H1 (cell line): ENCODE results near the gene AGGF1. TPM values are rescaled to one million over a fixed set of nuclear protein-coding genes. Genes with fewer than 3 reads are reported as not detected.

Source experiments
- CTCF ChIA-PET: fragments of 300-600 bp; sonication (Branson Sonifier 250); formaldehyde crosslinking; loops from one replicate; lab custom pipeline; 2021; ENCODE audit not compliant: partially characterized antibody; lab: Charles Lee
- POLR2A ChIA-PET: fragments of 300-600 bp; sonication (Branson Sonifier 250); formaldehyde crosslinking; loops from one replicate; lab custom pipeline; 2021; ENCODE audit warnings: inconsistent platforms; ENCODE audit not compliant: partially characterized antibody; lab: Charles Lee
- DNase-seq, 2 experiments: peaks; one replicate each; pipeline versions ENCODE4 v3.0.0 to v3.0.0-alpha.2; 2010 to 2022; ENCODE audit warnings: low spot score in 2 of 2, low read depth in 1 of 2, mixed read lengths in 1 of 2
- FAIRE-seq: peaks from 2 replicates; lab custom pipeline; 2011; peaks lifted over from hg19 to GRCh38; lab: Jason Lieb, UNC
- H2AFZ ChIP-seq: 2 replicates; pipeline ENCODE4 v1.8.1; 2012; ENCODE audit warnings: low read length, inconsistent platforms
- H2AK5ac ChIP-seq: 2 replicates; pipeline ENCODE4 v1.6.1; 2013; ENCODE audit warnings: low read depth, low read length
- H2BK120ac ChIP-seq: replicated peaks from 2 replicates; pipeline ENCODE3; 2013; ENCODE audit warnings: low read depth, low read length, inconsistent platforms
- H2BK12ac ChIP-seq: 2 replicates; pipeline ENCODE4 v1.6.1; 2013; ENCODE audit warnings: low read depth, low read length
- H2BK15ac ChIP-seq: 2 replicates; pipeline ENCODE4 v1.6.1; 2013; ENCODE audit warnings: low read length
- H2BK20ac ChIP-seq: 2 replicates; pipeline ENCODE4 v1.6.1; 2013; ENCODE audit warnings: low read length
- H2BK5ac ChIP-seq: 2 replicates; pipeline ENCODE4 v1.6.1; 2013; ENCODE audit warnings: low read depth, low read length
- H3K14ac ChIP-seq: 2 replicates; pipeline ENCODE4 v1.6.1; 2013; ENCODE audit warnings: inconsistent platforms; ENCODE audit not compliant: insufficient read length
- H3K18ac ChIP-seq: 2 replicates; pipeline ENCODE4 v1.6.1; 2013; ENCODE audit warnings: low read length; ENCODE audit errors: extremely low read depth
- H3K23ac ChIP-seq: 2 replicates; pipeline ENCODE4 v1.6.1; 2013; ENCODE audit warnings: inconsistent platforms; ENCODE audit not compliant: insufficient read length
- H3K23me2 ChIP-seq: 2 replicates; pipeline ENCODE4 v1.6.1; 2013; ENCODE audit warnings: low read depth, low read length
- H3K27ac ChIP-seq: 2 replicates; pipeline ENCODE4 v1.6.1; 2011; ENCODE audit warnings: low read depth, low read length, inconsistent platforms
- H3K27me3 ChIP-seq, 4 experiments: replicated peaks in 1 of 4; 1 replicate in 1 of 4; 2 replicates in 3 of 4; pipeline versions ENCODE4 v1.6.1 to v1.8.1; 2011 to 2013; ENCODE audit warnings: low read length in 3 of 4, mild to moderate bottlenecking in 3 of 4, inconsistent platforms in 2 of 4, mixed read lengths in 2 of 4, moderate library complexity in 1 of 4; ENCODE audit not compliant: control insufficient read depth in 3 of 4, insufficient read depth in 3 of 4; ENCODE audit errors: extremely low read depth in 1 of 4
- H3K36me3 ChIP-seq, 4 experiments: 2 replicates each; pipeline versions ENCODE4 v1.6.1 to v1.8.1; 2011 to 2013; ENCODE audit warnings: mild to moderate bottlenecking in 4 of 4, low read length in 3 of 4, moderate library complexity in 2 of 4, control low read depth in 1 of 4, inconsistent platforms in 1 of 4; ENCODE audit not compliant: insufficient read depth in 4 of 4, control insufficient read depth in 2 of 4
- H3K4ac ChIP-seq: replicated peaks from 2 replicates; pipeline ENCODE3; 2013; ENCODE audit warnings: low read length, low read depth, mixed read lengths, inconsistent platforms; ENCODE audit not compliant: insufficient read length
- H3K4me1 ChIP-seq, 4 experiments: replicated peaks in 1 of 4; 1 replicate in 1 of 4; 2 replicates in 3 of 4; pipeline versions ENCODE4 v1.6.1 to v1.8.1; 2011 to 2013; ENCODE audit warnings: low read length in 3 of 4, inconsistent platforms in 2 of 4, mixed read lengths in 1 of 4; ENCODE audit not compliant: insufficient read depth in 4 of 4, control insufficient read depth in 3 of 4
- H3K4me2 ChIP-seq, 2 experiments: 2 replicates each; pipeline versions ENCODE4 v1.6.1 to v1.8.1; 2011 to 2013; ENCODE audit warnings: low read depth in 2 of 2, low read length in 2 of 2, control low read depth in 1 of 2, inconsistent platforms in 1 of 2, mild to moderate bottlenecking in 1 of 2; ENCODE audit not compliant: insufficient read depth in 1 of 2
- H3K4me3 ChIP-seq, 4 experiments: fragments of 200-600, 300-600 bp in 1 of 4; sonication (generic), shearing (Covaris generic), sonication (Bioruptor Twin) in 1 of 4; 2 replicates each; pipeline versions ENCODE4 v1.5.1 to v1.8.1; 2011 to 2016; ENCODE audit warnings: low read length in 4 of 4, low read depth in 3 of 4, control low read depth in 2 of 4, inconsistent platforms in 2 of 4, mild to moderate bottlenecking in 2 of 4, mixed read lengths in 1 of 4, moderate library complexity in 1 of 4; ENCODE audit not compliant: insufficient read depth in 2 of 4; ENCODE audit errors: extremely low read depth in 1 of 4
- H3K56ac ChIP-seq: replicated peaks from 2 replicates; pipeline ENCODE3; 2013; ENCODE audit warnings: low read depth, mild to moderate bottlenecking, mixed read lengths, low read length, inconsistent platforms; ENCODE audit not compliant: insufficient read length
- H3K79me1 ChIP-seq: 2 replicates; pipeline ENCODE4 v1.6.1; 2013; ENCODE audit warnings: low read depth, low read length, control low read depth
- H3K79me2 ChIP-seq, 2 experiments: 2 replicates each; pipeline versions ENCODE4 v1.6.1 to v1.8.1; 2012 to 2013; ENCODE audit warnings: low read length in 2 of 2, mild to moderate bottlenecking in 2 of 2, inconsistent platforms in 1 of 2; ENCODE audit not compliant: insufficient read depth in 2 of 2, control insufficient read depth in 1 of 2
- H3K9ac ChIP-seq, 4 experiments: replicated peaks in 1 of 4; 1 replicate in 1 of 4; 2 replicates in 3 of 4; pipeline versions ENCODE4 v1.6.1 to v1.8.1; 2011 to 2013; ENCODE audit warnings: low read depth in 3 of 4, low read length in 3 of 4, control low read depth in 2 of 4, mild to moderate bottlenecking in 2 of 4, moderate library complexity in 2 of 4, inconsistent platforms in 1 of 4; ENCODE audit errors: extremely low read depth in 1 of 4
- H3K9me3 ChIP-seq, 2 experiments: 2 replicates each; pipeline versions ENCODE4 v1.6.1 to v1.8.1; 2012 to 2013; ENCODE audit warnings: mild to moderate bottlenecking in 2 of 2, moderate library complexity in 2 of 2, control low read depth in 1 of 2, inconsistent platforms in 1 of 2, low read depth in 1 of 2, low read length in 1 of 2, mixed read lengths in 1 of 2; ENCODE audit not compliant: insufficient read depth in 2 of 2
- H4K20me1 ChIP-seq, 2 experiments: replicated peaks in 1 of 2; 2 replicates each; pipeline versions ENCODE3 to v1.8.1; 2011 to 2013; ENCODE audit warnings: inconsistent platforms in 2 of 2, low read length in 2 of 2, mild to moderate bottlenecking in 1 of 2; ENCODE audit not compliant: insufficient read depth in 2 of 2, control insufficient read depth in 1 of 2
- H4K5ac ChIP-seq: 2 replicates; pipeline ENCODE4 v1.6.1; 2013; ENCODE audit warnings: low read length, low read depth, mixed read lengths, inconsistent platforms; ENCODE audit not compliant: insufficient read length
- H4K8ac ChIP-seq: 2 replicates; pipeline ENCODE4 v1.8.0; 2013; ENCODE audit warnings: mild to moderate bottlenecking, moderate library complexity, low read length, inconsistent platforms; ENCODE audit not compliant: insufficient read depth; ENCODE audit errors: extremely low read depth
- H4K91ac ChIP-seq: replicated peaks from 2 replicates; pipeline ENCODE3; 2013; ENCODE audit warnings: low read length, mixed read lengths, inconsistent platforms; ENCODE audit not compliant: insufficient read length
- BCL11A ChIP-seq, 2 experiments: IDR thresholded peaks; one replicate each; pipeline ENCODE4 v1.6.1; 2011; ENCODE audit warnings: low read depth in 2 of 2, low read length in 2 of 2, mild to moderate bottlenecking in 2 of 2
- CBX8 ChIP-seq: fragments of 300-800, 300-1000 bp; sonication (generic); IDR thresholded peaks from 2 replicates; pipeline ENCODE4 v1.7.1; 2016; ENCODE audit warnings: low read depth, low read length, borderline replicate concordance
- CHD1 ChIP-seq: IDR thresholded peaks from 2 replicates; pipeline ENCODE4 v1.6.1; 2012; ENCODE audit warnings: low read depth, low read length, improper control_type of control experiment
- CHD2 ChIP-seq: IDR thresholded peaks from 2 replicates; pipeline ENCODE4 v1.6.1; 2012; ENCODE audit warnings: low read length, improper control_type of control experiment
- CREB1 ChIP-seq: IDR thresholded peaks from 2 replicates; pipeline ENCODE4 v1.6.1; 2012; ENCODE audit warnings: inconsistent platforms
- CTBP2 ChIP-seq: IDR thresholded peaks from 2 replicates; pipeline ENCODE4 v1.7.0; 2011; ENCODE audit warnings: borderline replicate concordance, mild to moderate bottlenecking, moderate library complexity, mixed read lengths, low read length; ENCODE audit not compliant: insufficient read depth, insufficient read length
- EGR1 ChIP-seq: IDR thresholded peaks from 2 replicates; pipeline ENCODE4 v1.6.1; 2011; ENCODE audit warnings: low read depth, low read length, borderline replicate concordance
- KDM1A ChIP-seq: fragments of 200-600, 300-600 bp; sonication (generic); IDR thresholded peaks from 2 replicates; pipeline ENCODE4 v1.7.1; 2016; ENCODE audit warnings: mild to moderate bottlenecking, low read length, borderline replicate concordance
- MAFK ChIP-seq: IDR thresholded peaks from 2 replicates; pipeline ENCODE4 v1.6.1; 2012; ENCODE audit warnings: low read depth, mild to moderate bottlenecking, improper control_type of control experiment, low read length
- POU5F1 ChIP-seq: IDR thresholded peaks from 2 replicates; pipeline ENCODE4 v1.6.1; 2011; ENCODE audit warnings: low read depth, mild to moderate bottlenecking, low read length, moderate library complexity
- SP1 ChIP-seq: IDR thresholded peaks from 2 replicates; pipeline ENCODE4 v1.6.1; 2011; ENCODE audit warnings: low read depth, low read length
- SP4 ChIP-seq: IDR thresholded peaks from 2 replicates; pipeline ENCODE4 v1.6.1; 2012; ENCODE audit warnings: low read length, inconsistent platforms
- SUZ12 ChIP-seq: fragments of 200-600 bp; sonication (generic); IDR thresholded peaks from 2 replicates; pipeline ENCODE4 v1.6.1; 2012; ENCODE audit warnings: mild to moderate bottlenecking, inconsistent platforms, low read length, moderate library complexity, mixed read lengths
- TAF7 ChIP-seq: optimal IDR thresholded peaks from 2 replicates; pipeline ENCODE3; 2011; ENCODE audit warnings: low read depth, mild to moderate bottlenecking, inconsistent platforms, low read length, moderate library complexity, borderline replicate concordance
- TEAD4 ChIP-seq: IDR thresholded peaks from 2 replicates; pipeline ENCODE4 v1.6.1; 2012; ENCODE audit warnings: low read depth, low read length, inconsistent platforms, mixed read lengths
- ZNF274 ChIP-seq: IDR thresholded peaks from 2 replicates; pipeline ENCODE4 v1.7.0; 2012; ENCODE audit warnings: low read length, borderline replicate concordance; ENCODE audit errors: extremely low read depth
- WGBS, 2 experiments: shearing (Covaris generic) in 1 of 2; methylation state at CpG; one replicate each; pipeline versions ENCODE4 v1.1.6 to v1.1.7; 2013 to 2015; ENCODE audit warnings: low lambda C conversion rate in 2 of 2, mixed read lengths in 2 of 2, inconsistent platforms in 1 of 2, low coverage in 1 of 2, missing lambda C conversion rate in 1 of 2; ENCODE audit not compliant: insufficient replicate concordance in 2 of 2, insufficient coverage in 1 of 2, insufficient read length in 1 of 2; ENCODE audit errors: extremely low coverage in 1 of 2, missing lambda C conversion rate in 1 of 2; 5-methylcytosine and 5-hydroxymethylcytosine counted together
- polyA plus RNA-seq, 7 experiments: library from polyadenylated mRNA; depleted of rRNA in 3 of 7; stranded (reverse) in 5 of 7; unstranded in 2 of 7; fragments of >200 nt in 5 of 7; fragments of 200-250 nt in 2 of 7; gene quantifications; 1 replicate in 5 of 7; 2 replicates in 1 of 7; 4 replicates in 1 of 7; pipeline versions ENCODE4 v1.2.1 to v1.2.3, GENCODE V29; 2011 to 2013; ENCODE audit warnings: missing spikeins in 2 of 7, mixed read lengths in 2 of 7
- total RNA-seq: library from RNA; stranded (reverse); fragmentation: NEBNext Ultra II Directional; extraction: Animal tissue kit (Norgen Biotek cat#: 25700); gene quantifications from 2 replicates; pipeline ENCODE4 v1.2.1, GENCODE V29; 2021

AGGF1 gene
- total and polyA plus RNA-seq, 2 of the 8 experiments (the other 6 are each of a cell fraction or from before 2014, with no cell fraction given) = 7.3 to 19.0 TPM

DNA sequence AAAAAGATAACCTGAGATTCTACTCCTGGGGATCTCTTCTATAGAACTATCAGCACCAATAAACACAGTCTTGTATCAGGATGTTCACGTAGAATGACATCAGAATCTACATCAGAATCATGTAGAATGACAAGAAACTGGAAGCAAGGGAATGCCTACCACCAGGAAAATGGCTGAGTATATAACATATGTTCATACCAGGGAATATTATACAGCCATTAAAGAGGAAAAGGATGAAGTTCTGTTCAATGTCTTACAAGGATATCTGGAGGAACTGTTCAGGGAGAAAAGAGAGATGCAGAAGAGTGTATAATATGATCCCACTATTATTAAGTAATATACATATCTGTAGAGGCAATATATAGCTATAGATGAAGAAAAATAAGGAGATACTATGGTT lies 52.1 kb downstream of the AGGF1 start:
- H2AK5ac ChIP-seq = no peak overlapping the region
- no peaks in the 10 kb centered on the region for H3K9me3 ChIP-seq
- ChIA-PET CTCF (no interaction called here), POLR2A (no interaction called here)
- H3K36me3 ChIP-seq = no peaks in the 10 kb centered on the region; a peak in 1 of 8 replicates
- peaks cover 0 to 5% (median 2%) of the 10 kb centered on the region in 4 experiments; a peak in 4 of 7 replicates for H3K4me1 ChIP-seq
- H3K9ac ChIP-seq = no peak overlapping the region
- DNase-seq (no peak), FAIRE-seq (no peak)
- H3K23ac ChIP-seq = no peak overlapping the region
- no peak overlapping the region for H3K56ac ChIP-seq
- H3K4me2 ChIP-seq = no peak overlapping the region
- no peak overlapping the region for H2AFZ ChIP-seq
- H2BK15ac ChIP-seq = no peak overlapping the region
- H3K4ac ChIP-seq = no peak overlapping the region
- H3K4me3 ChIP-seq = no peak overlapping the region
- no peaks in the 10 kb centered on the region for H3K79me1 ChIP-seq
- H4K8ac ChIP-seq = no peak overlapping the region
- H3K27ac ChIP-seq = no peak overlapping the region
- H4K20me1 ChIP-seq = no peaks in the 10 kb centered on the region
- no peak overlapping the region for H2BK120ac ChIP-seq
- peaks cover 5% of the 10 kb centered on the region for H3K23me2 ChIP-seq
- no peaks in the 10 kb centered on the region for H3K27me3 ChIP-seq
- no peak overlapping the region for H3K18ac ChIP-seq
- peaks cover 0 to 7% of the 10 kb centered on the region in 2 experiments; a peak in 1 of 4 replicates for H3K79me2 ChIP-seq
- no peak overlapping the region for H2BK12ac ChIP-seq
- H3K14ac ChIP-seq = no peak overlapping the region
- no peak overlapping the region for H2BK5ac ChIP-seq
- H2BK20ac ChIP-seq = no peak overlapping the region
- H4K91ac ChIP-seq = no peak overlapping the region
- H4K5ac ChIP-seq = no peak overlapping the region
- WGBS, 2 experiments = 67% methylated on average over 1 of the region's 1 CpG; no CpG with 5 or more reads in 1 of the 2 experiments
- TF ChIP-seq SP4 (no peak), MAFK (no peak), KDM1A (no peak), EGR1 (no peak), SP1 (no peak), CREB1 (no peak), TEAD4 (no peak), ZNF274 (no peak), POU5F1 (no peak), TAF7 (no peak), CHD1 (no peak), CHD2 (no peak), CTBP2 (no peak), CBX8 (no peak), SUZ12 (no peak), BCL11A (IDR thresholded peaks at IDR 0.05; ENCODE audit: low read depth in 2 of 2, low read length in 2 of 2) (no peak)
